Activated CD8-positive, alpha-beta memory T cell treated with anti-CD3 and anti-CD28 coated beads, Interleukin-2, amount 50 U/mL, for 1 hour (primary cell): ENCODE data around the gene FEM1A.
"Not testable (repeated sequence)": the region's sequence is repeated elsewhere in the genome, so short reads cannot be mapped to it uniquely, and the experiment has no call there.

Experiments used
- DNase-seq: peaks from one replicate; pipeline ENCODE4 v3.0.0-alpha.2; 2020; ENCODE audit errors: extremely low read depth

The FEM1A gene, protein sequence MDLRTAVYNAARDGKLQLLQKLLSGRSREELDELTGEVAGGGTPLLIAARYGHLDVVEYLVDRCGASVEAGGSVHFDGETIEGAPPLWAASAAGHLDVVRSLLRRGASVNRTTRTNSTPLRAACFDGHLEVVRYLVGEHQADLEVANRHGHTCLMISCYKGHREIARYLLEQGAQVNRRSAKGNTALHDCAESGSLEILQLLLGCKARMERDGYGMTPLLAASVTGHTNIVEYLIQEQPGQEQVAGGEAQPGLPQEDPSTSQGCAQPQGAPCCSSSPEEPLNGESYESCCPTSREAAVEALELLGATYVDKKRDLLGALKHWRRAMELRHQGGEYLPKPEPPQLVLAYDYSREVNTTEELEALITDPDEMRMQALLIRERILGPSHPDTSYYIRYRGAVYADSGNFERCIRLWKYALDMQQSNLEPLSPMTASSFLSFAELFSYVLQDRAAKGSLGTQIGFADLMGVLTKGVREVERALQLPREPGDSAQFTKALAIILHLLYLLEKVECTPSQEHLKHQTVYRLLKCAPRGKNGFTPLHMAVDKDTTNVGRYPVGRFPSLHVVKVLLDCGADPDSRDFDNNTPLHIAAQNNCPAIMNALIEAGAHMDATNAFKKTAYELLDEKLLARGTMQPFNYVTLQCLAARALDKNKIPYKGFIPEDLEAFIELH

DNA sequence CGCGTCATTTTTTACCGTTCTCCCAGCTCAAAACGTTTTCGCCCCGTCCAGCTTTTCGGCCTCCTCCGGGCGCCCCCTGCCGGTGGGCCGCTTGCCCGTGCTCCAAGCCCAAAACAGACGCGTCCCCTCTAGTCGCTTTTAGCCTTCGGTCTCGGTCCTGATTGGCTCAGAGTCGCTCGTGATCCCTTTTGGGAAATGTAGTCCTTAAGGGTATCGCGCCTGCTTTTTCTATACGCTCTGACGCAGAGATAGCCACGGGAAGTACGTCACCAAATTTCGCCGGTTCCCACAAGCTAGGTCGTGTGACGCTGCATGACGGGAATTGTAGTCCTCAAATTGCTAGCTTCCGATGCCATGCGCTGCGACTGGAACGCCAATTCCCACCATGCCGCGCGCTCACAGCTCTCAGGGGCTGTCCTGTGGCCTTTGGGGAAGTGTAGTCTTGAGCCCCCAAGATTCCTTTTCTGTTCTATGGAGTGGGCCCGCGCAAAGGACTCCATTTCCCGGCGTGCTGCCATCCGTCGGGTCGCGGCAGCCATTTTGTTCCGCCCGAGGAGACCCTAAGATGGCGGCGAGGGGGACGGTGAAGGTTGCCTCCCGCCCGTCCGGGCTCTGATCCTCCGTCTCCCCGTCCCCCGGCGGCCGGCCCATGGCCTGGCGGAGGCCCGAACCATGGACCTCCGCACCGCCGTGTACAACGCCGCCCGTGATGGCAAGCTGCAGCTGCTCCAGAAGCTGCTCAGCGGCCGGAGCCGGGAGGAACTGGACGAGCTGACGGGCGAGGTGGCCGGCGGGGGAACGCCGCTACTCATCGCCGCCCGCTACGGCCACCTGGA, at the start of gene FEM1A:
Gene FEM1A, plus strand, starts transcription at position 552 of the 836 bp plus-strand sequence. Its CDS starts 121 bp downstream, at position 673.
- peak; percentile 98 for DNase-seq

DNA sequence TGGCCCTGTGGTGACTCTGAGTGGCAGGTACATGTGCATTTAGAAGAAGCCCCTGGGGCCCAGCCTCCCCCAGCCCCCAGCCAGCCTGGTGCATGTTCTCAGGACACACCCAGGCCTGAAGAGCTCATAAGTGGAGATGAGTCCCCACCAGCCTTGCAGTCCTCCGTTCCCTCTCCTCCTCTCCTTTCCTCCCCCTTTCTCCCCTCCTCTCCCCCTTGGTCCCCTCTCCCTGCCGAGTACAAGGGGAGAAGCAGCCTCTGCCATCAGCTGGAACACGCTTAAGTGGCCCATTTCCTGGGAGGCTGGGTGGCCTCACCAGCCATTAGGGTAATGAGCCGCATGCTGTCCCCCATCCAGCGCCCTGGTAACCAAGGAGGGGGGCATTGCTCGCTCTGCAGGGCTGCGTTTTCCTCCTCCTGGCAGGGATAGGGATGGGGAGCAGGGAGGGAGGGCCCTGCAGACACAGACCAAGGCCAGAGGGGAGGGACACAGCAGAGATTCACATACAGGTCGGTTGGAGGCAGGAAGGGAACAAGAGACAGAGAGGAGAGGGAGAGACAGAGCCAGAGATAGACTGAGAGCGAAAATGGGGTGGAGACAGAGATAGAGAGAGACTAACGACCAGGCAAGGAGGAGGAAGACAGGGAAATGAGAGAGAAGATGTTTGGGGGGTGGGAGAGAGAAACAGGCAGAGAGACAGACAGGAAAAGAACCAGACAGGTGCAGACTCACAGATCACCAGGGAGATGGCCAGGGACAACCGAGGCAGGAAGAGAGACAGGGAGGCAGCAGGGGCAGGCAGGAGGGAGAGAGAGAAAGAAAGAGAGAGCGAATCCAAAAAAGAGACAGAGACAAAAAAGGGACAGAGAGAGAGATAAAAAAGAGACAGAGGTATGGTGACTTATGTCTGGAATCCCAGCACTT, 48.5 kb upstream of the FEM1A start:
- DNase-seq = no peak

DNA sequence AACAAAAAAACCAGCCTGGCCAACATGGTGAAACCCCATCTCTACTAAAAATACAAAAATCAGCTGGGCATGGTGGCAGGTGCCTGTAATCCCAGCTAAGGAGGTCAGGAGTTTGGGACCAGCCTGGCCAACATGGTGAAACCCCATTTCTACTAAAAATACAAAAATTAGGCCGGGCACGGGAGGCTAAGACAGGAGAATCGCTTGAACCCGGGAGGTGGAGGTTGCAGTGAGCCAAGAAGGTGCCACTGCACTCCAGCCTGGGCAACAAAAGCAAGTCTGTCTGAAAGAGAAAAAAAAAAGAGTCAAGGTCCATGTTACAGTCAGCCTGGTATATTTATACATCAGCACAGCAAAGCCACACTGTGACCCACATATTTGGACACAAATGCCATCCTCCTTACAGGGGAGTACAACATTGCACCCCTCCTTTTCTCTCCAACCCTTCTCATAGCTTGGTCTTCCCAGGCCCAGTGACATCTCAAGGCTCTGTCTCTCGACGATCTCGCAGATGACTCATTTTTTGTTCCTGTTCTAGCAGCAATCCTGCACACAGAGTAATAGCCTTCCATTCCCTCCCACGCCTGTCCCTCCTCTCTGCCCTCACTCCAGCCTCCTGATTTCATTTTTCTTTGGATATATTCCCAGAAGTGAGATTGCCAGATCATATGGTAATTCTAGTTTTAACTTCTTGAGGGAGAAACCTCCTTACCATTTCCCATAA, 46.9 kb upstream of the FEM1A start:
- DNase-seq = no peak

DNA sequence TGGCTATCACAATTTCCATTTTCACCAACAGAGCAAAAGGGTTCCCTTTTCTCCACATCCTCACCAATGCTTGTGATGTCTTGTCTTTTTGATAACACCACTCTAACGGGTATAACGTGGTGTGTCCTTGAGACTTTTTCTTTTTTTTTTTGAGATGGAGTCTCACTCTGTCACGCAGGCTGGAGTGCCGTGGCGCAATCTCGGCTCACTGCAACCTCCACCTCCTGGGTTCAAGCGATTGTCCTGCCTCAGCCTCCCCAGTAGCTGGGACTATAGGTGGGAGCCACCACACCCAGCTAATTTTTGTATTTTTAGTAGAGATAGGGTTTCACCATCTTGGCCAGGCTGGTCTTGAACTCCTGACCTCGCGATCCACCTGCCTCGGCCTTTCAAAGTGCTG, 46.4 kb upstream of the FEM1A start:
- not testable (repeated sequence) for DNase-seq

DNA sequence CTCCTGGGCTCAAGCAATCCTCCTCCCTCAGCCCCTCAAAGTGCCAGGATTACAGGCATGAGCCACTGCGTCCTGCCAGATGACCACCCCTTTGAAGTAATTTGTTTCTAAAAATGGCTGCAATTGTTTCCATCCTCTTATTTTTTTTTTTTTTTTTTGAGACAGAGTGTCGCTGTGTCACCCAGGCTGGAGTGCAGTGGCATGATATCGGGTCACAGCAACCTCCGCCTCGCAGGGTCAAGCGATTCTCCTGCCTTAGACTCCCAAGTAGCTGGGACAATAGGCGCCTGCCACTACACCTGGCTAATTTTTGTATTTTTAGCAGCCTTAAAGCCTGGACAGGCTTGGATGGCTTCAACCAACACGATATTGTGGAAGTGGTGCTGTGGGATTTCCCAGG, 45.5 kb upstream of the FEM1A start:
- no peak for DNase-seq

DNA sequence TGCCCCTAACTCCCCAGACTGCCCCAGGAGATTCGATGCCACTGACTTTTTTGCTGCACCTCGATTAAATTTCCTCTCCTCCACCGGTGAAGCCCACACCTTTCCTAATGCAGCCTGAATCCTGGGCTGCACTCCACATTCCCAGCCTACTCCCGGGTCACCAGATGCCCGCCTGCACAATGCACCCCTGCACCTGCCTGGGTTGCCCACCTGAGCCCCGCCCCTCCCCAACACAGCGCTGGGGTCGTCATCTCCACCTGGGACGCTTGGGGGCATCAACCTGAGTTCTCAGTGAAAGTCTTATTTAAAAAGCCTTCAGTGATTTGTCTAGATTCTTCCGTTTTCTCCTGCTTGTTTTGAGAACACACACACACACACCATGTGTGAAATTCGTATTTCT, 43.3 kb upstream of the FEM1A start:
- DNase-seq = no peak

DNA sequence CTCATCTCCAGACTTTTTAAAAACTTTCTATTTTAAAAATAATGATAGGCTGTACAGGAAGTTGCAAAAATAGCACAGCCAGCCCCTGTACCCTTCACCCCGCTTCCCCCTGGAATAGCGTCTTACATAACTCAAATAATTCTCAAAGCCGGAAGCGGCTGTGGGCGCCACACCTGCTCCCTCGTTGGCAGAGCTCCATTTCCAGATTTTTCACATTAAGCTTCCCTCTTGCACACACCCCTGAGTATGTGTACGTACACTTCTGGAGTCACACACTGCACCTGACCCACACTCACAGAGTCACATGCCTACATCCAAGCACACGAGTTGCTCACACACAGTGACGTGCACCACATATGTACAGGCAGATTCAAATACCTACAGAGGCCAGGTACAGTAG, 42.9 kb upstream of the FEM1A start:
- DNase-seq = no peak

DNA sequence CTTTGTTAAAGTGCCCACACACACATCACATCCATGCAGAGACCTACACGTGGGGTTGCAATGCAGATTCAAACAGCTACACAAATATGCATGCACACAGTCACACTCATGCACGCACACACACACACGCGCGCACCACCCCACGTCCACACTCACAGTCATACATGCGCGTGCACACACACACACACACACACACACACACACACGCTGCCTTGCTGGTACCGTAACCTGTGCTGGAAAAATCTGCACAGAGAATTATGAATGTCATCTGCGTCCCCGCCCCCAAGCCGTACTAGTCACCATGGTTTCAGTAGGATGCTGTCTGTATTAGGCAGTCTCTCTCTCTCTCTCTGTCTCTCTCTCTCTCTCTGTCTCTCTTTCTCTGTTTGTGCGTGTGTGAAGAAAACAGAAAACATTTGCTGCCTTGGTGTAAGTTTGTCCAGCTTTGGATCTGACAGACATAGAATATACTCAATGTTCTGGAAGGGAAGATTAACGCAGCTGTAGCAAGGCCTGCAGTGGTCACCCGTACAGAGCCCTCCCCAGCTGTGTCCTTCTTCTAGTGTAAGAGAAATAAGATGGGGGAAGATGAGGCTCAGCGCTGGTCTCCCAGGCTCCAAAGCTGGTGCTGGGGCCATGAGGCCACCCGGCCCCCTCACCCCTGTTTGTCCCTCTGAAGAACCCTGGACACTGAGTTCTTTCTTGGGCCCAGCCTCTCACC, 41.5 kb upstream of the FEM1A start:
- DNase-seq = no peak

DNA sequence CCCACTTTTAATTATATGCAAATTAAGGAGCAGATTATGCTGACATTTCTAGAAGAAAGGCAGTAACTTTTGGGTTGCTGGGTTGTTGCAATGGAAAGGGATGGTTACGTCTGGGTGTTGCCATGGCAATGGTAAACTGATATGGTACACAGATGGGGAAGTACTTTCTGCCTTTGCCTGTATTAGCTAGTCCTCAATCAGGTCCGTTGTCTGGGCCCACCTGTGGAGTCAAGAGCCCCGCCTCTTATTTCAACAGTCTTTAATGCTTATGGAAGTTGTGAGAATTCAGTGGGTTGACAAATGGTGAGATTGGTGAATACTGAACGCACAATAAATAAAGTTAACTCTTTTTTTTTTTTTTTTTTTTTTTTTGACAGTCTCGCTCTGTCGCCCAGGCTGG, 37.3 kb upstream of the FEM1A start:
- no peak for DNase-seq

DNA sequence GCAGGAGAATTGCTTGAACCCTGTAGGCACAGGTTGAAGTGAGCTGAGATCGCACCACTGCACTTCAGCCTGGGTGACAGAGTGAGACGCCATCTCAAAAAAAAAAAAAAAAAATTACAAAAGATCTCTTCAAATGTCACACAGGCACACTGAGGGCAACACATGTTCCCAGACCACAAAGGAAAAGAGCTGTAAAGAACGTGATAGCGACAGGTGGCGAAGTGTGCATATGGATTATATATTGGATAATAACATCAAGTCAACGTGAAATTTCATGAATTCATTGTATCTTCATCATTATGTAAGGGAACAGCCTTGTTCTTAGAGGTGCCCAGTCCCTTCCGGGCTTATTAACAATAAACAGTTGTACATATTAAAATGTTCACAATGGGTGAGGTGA, 36.1 kb upstream of the FEM1A start:
- DNase-seq = no peak

DNA sequence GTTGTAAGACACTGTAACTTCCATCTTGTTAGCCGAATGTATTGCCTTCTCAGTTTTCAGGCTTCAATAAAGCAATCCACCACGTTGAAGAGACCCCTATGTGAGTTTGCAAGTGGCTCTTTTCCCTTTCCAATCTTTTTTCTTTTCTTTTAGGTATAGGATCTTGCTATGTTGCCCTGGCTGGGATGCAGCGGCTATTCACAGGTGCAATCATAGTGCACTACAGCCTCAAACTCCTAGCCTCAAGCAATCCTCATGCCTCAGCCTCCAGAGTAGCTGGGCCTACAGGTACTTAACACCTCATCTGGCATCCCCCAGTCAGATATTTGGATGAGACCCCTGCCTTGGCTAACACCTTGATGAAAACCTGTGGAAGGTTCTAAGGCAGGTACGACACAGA, 33.5 kb upstream of the FEM1A start:
- DNase-seq = no peak

DNA sequence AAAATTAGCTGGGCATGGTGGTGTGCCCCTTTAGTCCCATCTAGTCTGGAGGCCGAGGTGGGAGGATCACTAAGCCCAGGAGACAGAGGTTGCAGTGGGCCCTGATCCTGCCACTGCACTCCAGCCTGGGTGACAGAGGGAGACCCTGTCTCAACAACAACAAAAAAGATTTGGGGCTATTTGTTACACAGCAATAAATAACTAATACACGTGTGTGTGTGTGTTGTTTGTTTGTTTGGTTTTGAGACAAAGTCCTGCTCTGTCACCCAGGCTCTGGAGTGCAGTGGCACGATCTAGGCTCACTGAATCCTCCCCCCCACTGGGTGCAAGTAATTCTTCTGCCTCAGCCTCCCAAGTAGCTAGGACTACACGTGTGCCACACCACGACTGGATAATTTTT, 32.9 kb upstream of the FEM1A start:
- no peak for DNase-seq

DNA sequence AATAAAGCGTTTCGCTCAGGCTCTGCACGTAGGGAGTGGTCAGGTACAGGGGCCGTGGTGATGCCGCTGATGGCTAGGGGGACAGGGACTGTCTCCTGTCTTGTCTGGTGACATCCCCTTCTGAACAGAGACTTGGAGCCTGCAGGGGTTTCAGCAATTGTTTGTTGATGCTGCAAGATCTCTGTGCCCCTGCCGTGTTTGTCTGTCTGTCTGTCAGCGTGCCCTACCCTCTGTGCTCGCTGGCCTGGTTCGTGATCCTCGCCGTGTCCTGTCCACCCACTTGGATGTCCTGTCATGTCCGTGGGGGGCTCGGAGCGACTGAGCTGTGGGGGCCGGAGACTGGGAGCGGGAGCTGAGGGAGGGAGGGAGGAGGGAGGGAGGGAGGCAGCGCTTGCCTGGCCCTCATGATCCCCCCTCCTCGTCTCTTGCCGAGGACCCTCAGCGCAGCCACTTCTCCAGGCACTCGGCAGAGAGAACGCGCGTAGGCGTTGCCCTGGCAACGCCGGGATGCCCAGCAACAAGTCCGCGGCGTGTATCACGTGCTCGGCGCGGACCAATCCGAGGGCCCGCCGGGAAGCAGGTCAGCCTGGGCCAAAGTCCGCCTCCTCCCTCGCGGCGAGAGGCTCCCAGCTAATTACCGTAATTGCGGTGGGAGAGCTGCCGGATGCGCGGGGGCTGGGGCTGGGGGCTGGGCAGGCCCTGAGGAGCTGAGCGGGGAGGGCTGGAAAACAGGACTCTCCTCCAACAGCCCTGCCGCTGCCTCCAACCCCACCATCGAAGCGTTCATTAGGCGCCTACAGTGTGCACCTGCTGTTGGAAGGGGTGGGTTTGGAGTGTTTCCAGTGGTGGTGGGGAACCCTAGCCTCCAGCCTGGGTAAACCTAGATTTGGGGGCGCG, 31.9 kb upstream of the FEM1A start:
- no peak for DNase-seq

DNA sequence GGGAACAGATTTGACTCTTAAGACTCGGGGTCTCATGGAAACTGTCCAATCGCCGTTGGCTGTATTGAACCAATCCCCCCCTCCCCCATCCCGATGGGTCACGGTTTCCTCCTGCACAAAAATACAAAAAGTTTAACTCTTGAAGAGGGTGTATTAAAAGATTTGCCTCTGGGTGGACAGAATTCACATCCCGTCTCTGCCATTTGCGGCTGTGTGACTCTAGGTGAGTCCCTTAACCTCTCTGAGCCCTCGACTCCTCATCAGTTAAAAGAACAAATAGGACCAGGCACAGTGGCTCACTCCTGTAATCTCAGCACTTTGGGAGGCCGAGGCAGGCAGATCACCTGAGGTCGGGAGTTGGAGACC, 31.3 kb upstream of the FEM1A start:
- DNase-seq = no peak

DNA sequence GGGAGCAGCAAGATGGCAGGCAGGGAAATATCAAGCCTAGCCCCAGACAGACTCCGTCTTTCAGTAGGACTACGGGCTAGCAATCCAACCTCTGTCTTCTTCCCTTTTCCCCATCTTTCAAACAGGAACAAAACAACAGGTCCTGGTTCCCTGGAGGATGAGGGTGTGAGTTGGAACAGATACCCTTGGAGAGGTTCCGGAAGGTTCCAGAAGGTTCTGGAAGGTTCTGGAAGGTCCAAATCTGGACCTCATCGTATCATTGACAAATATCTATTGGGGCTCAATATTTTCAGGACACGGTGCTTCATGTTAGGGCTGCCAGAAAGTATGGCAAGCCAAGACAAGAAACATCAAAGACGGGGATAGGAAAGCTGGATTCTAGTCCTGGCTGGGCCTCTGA, 28.5 kb upstream of the FEM1A start:
- no peak for DNase-seq

DNA sequence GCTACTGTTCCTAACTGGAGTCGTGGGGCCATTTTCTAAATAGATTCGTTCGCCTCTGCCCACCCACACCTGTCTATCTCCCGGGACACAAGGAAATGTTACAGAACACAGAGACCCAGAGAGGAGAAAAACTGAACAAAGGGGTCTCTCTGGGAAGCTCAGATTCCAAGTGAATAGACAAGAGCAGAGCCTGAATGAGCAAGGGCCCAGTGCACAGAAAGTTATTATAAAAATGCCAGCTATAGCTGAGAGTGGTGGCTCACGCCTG, 27.2 kb upstream of the FEM1A start:
- DNase-seq = no peak

DNA sequence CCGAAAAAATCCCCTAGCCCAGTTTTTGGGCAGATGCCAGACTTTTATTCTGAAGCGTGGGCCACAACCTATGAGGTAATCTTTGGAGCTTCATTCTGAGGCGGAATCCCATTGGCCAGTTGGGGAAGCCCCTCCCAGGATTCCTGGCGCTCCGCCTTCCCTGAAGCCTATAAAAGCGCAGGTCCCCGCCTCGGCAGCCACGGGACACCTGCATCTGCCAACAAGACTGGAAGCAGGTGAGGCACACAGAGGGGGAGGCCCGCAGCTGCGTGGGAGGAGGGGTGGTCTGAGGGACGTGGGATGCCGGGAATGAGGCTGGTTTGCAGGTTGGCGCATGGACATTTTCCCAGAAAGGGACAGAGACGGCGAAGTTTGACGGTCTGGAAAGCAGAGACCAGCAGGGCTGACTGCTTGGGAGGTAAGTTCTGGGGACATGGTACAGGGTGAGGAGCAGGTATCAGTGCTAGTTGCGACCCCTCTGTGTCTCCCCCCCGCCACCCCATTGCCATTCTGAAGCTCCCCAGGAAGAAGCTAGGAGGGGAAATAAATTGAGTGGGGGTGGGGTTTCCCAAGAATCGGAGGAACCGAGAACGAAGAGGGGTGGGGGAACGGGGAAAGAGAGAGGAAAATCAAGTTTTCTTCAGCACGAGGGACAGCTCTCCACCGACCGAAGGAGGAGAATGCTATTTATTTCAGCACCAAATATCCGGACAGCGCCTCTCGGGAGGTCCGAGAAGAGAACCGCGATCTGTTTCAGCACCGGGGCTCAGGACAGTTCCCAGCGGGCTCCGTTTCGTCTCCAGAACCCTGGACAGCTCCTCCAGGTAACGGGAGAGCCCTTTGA, 22.4 kb upstream of the FEM1A start:
- peak; percentile 50 for DNase-seq

DNA sequence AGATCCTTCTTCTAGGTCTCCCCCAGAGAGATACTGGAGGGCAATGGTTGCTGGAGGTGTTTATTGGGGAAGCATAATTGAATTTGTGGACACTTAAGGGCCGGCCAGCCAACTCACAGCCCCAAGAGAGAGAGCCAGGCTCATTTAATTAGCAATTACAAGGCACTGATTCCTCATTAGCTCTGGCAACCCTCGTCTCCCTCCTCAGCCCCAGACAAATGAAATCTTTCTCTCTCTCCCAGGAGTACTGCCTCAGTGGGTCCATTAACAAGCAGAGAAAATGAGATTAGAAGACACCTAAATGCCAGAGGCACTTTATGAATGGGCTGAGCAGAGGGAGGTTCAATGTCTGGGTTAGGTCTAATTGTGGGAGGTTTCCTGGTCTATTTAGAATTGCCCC, 19.0 kb upstream of the FEM1A start:
- DNase-seq = no peak
